Colonic mucosa (tissue), 4 donors: Measurements from ENCODE around the gene SIPA1L3. TPM values are rescaled to one million over a fixed set of nuclear protein-coding genes. Genes with fewer than 3 reads are reported as not detected.

Experiments used
- DNase-seq: peaks from one replicate; pipeline ENCODE4 v3.0.0-alpha.2; 2020
- H3K27ac ChIP-seq: fragments of 200-600 bp; one replicate; pipeline ENCODE4 v1.8.0; 2021
- H3K27me3 ChIP-seq: fragments of 200-600 bp; one replicate; pipeline ENCODE4 v1.8.0; 2021
- H3K36me3 ChIP-seq: fragments of 200-600 bp; one replicate; pipeline ENCODE4 v1.8.0; 2021
- H3K4me1 ChIP-seq: fragments of 200-600 bp; one replicate; pipeline ENCODE4 v1.8.0; 2021; ENCODE audit warnings: mild to moderate bottlenecking
- H3K4me3 ChIP-seq: fragments of 200-600 bp; one replicate; pipeline ENCODE4 v1.8.0; 2021
- H3K9ac ChIP-seq, 2 donors: one replicate each; pipeline ENCODE4 v1.7.0; 2013; ENCODE audit warnings: control low read depth in 2 of 2, low read depth in 2 of 2, low read length in 2 of 2
- H3K9me3 ChIP-seq: fragments of 200-600 bp; one replicate; pipeline ENCODE4 v1.8.0; 2021
- CTCF ChIP-seq: fragments of 200-600 bp; IDR thresholded peaks from one replicate; pipeline ENCODE4 v1.8.0; 2022; ENCODE audit warnings: antibody characterized with exemption, mild to moderate bottlenecking
- intact Hi-C: fragments of 100-400 bp; cut with DNase I; formaldehyde crosslinking; loops from one replicate; pipeline ENCODE4 v1.14.1; 2022
- total RNA-seq, 2 donors: library from RNA; stranded (reverse); fragmentation: NEBNext Ultra II Directional in 1 of 2; extraction: Animal tissue kit (Norgen Biotek cat#: 25700) in 1 of 2; gene quantifications; one replicate each; pipeline ENCODE4 v1.2.1, GENCODE V29; 2021
- donor health status: healthy.
- donor health status: DM: no; HTN: no; CAD: no.
- donor health status: DM: no; HTN: no; CAD: no.

The SIPA1L3 gene
- total RNA-seq, 2 donors from 2014 or later = 98.6 to 113 TPM

- Histone ChIP-seq H3K4me1 (no peaks in the 10 kb centered on the region), H3K9me3 (no peaks in the 10 kb centered on the region), H3K9ac (no peak overlapping the region), H3K4me3 (no peak overlapping the region), H3K27ac (no peak overlapping the region), H3K36me3 (no peaks in the 10 kb centered on the region), H3K27me3 (no peaks in the 10 kb centered on the region)
- intact Hi-C loops = no loop called here
- no peak for TF ChIP-seq CTCF
- no peak for DNase-seq
Observed at GRCh38 chr19:38139122-38139521, 232.1 kb downstream of the SIPA1L3 start.

GRCh38 chr19:38141108-38141507, 234.1 kb downstream of the SIPA1L3 start:
- Histone ChIP-seq H3K27me3 (no peaks in the 10 kb centered on the region), H3K9me3 (no peaks in the 10 kb centered on the region), H3K4me3 (no peak overlapping the region), H3K27ac (no peak overlapping the region), H3K4me1 (no peaks in the 10 kb centered on the region), H3K36me3 (no peaks in the 10 kb centered on the region), H3K9ac (no peak overlapping the region)
- no peak for DNase-seq
- TF ChIP-seq CTCF = no peak
- intact Hi-C loops = no loop called here

- no peak overlapping the region for H3K9ac ChIP-seq
- no peaks in the 10 kb centered on the region for H3K4me1 ChIP-seq
- intact Hi-C loops = no loop called here
- H3K27me3 ChIP-seq = no peaks in the 10 kb centered on the region
- no peak overlapping the region for H3K4me3 ChIP-seq
- peak; percentile 40 for TF ChIP-seq CTCF
- DNase-seq = peak; percentile 52
- no peak overlapping the region for H3K27ac ChIP-seq
- H3K9me3 ChIP-seq = no peaks in the 10 kb centered on the region
- H3K36me3 ChIP-seq = no peaks in the 10 kb centered on the region
Observed at GRCh38 chr19:38142176-38143035, 235.4 kb downstream of the SIPA1L3 start.

- Histone ChIP-seq H3K9ac (no peak overlapping the region), H3K4me1 (no peaks in the 10 kb centered on the region), H3K27ac (no peak overlapping the region), H3K9me3 (no peaks in the 10 kb centered on the region), H3K36me3 (no peaks in the 10 kb centered on the region), H3K4me3 (no peak overlapping the region), H3K27me3 (no peaks in the 10 kb centered on the region)
- intact Hi-C loops = no loop called here
- DNase-seq = no peak
- no peak for TF ChIP-seq CTCF
Observed at GRCh38 chr19:38143847-38144246, 236.8 kb downstream of the SIPA1L3 start.

- TF ChIP-seq CTCF = no peak
- Histone ChIP-seq H3K36me3 (no peaks in the 10 kb centered on the region), H3K27me3 (no peaks in the 10 kb centered on the region), H3K4me1 (no peaks in the 10 kb centered on the region), H3K9me3 (no peaks in the 10 kb centered on the region), H3K27ac (no peak overlapping the region), H3K4me3 (no peak overlapping the region), H3K9ac (no peak overlapping the region)
- no peak for DNase-seq
- intact Hi-C loops = no loop called here
Observed at GRCh38 chr19:38144667-38145066, 237.7 kb downstream of the SIPA1L3 start.
